H1 (cell line): ENCODE results near the gene CACNA1G.

Source experiments
- CTCF ChIP-seq, 3 experiments: IDR thresholded peaks; 1 replicate in 2 of 3; 2 replicates in 1 of 3; pipeline versions ENCODE4 v1.5.1 to v1.6.1; 2011; ENCODE audit warnings: low read length in 3 of 3, mild to moderate bottlenecking in 3 of 3, inconsistent platforms in 2 of 3, low read depth in 1 of 3, moderate library complexity in 1 of 3; ENCODE audit not compliant: insufficient read depth in 1 of 3; ENCODE audit errors: control extremely low read depth in 1 of 3
- EZH2 ChIP-seq: fragments of 200-600 bp; sonication (generic); IDR thresholded peaks from 2 replicates; pipeline ENCODE4 v1.7.1; 2012; ENCODE audit warnings: low read depth, mild to moderate bottlenecking, moderate library complexity, low read length, inconsistent platforms; ENCODE audit not compliant: severe bottlenecking
- JUND ChIP-seq: IDR thresholded peaks from 2 replicates; pipeline ENCODE4 v1.6.1; 2011; ENCODE audit warnings: mild to moderate bottlenecking, improper control_type of control experiment, low read length

GRCh38 chr17:50672831-50673551 is 112.5 kb downstream of the CACNA1G start:
- TF ChIP-seq JUND (no peak), CTCF (IDR thresholded peaks at IDR 0.05; ENCODE audit: control extremely low read depth in 1 of 3, insufficient read depth in 1 of 3, low read depth in 1 of 3, low read length in 3 of 3) (no peak), EZH2 (no peak)
